ENCODE results near the gene TRIB2. TPM values are rescaled to one million over a fixed set of nuclear protein-coding genes. Genes with fewer than 3 reads are reported as not detected.

Gene TRIB2
- 25.7 and 26.7 TPM in 2 replicates for total RNA-seq

GRCh38 chr2:12716282-12717190 lies at the start of gene TRIB2:
Gene TRIB2 (plus strand): TSS chr2:12716936. CDS start chr2:12718308, 1,372 bp downstream.

